Activated CD8-positive, alpha-beta memory T cell treated with anti-CD3 and anti-CD28 coated beads, Interleukin-2, amount 50 U/mL, for 24 hours (primary cell): Measurements from ENCODE around the gene NEMP2.

Experiments used
- DNase-seq: peaks from one replicate; pipeline ENCODE4 v3.0.0-alpha.2; 2020; ENCODE audit errors: extremely low read depth

The NEMP2 gene

DNA sequence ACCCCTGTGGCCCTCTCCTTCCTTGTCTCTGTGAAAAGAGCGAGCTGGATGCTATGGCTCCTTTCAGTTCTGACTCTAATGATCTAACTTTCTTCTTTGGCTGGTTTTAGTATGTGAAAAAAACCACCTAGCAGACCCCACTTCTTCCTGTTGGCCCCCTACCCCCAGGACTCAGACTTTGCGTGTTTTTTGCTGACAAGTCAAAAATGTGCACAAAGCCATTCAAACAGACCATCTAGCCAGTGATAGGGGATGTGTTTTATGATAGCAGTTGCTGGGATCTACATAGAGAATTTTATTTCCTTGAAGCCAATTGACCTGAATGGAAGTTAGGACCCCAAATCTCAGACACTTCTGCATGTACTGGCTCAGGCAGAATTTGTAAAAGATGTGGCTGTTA, 77.3 kb downstream of the NEMP2 start:
- DNase-seq = no peak

- no peak for DNase-seq
Observed at GRCh38 chr2:190456833-190457232, 77.7 kb downstream of the NEMP2 start.

DNA sequence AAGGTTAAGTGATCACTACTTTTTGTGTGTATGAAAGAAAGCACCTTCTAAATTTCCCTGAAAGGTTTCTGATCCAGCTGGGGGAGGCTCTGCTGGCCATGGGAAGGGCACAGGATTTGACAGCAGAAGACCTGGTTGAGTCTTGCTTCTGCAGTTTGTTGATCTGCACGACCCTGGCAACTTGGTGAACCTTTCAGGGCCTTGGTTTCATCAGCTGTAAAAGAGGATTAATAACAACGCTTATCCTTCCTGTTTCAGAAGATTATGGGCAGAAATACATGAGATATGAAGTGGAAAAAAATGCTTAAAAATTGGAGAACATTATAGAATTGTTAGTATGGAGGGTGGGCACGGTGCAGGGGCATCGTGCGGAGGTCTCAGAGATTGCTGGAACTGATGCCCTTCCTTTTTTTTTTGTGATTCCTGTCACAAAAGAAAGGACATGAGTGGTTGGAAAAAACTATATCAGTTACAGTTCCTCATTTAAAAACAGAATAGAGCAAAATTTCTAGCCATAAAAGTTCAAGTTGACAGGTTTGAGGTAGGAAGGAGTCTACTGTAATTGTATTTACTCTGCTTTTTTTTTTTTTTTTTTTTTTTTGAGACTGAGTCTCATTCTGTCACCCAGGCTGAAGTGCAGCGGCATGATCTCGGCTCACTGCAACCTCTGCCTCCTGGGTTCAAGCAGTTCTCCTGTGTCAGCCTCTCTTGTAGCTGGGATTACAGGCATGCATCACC, 79.0 kb downstream of the NEMP2 start:
- DNase-seq = no peak

DNA sequence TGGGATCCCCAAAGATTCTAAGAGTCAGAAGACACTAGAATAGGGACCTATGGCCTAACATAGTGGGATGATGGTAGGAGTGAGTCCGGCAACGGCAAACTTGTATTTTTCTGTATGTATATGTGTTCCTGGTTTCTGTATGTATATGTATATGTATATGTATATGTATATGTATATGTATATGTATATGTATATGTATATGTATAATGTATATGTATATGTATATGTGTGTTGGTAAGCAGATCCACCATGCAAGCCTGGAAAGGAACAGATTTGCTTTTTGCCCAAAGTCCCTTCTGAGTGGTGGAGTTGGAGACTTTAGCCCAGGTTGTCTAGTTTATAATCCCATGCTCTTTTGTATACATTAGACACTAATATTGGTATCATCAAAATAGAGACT, 79.7 kb downstream of the NEMP2 start:
- DNase-seq = no peak
